ENCODE measurements around the gene AARS2. TPM values are rescaled to one million over a fixed set of nuclear protein-coding genes. Genes with fewer than 3 reads are reported as not detected.
A peak's percentile ranks its signal among the peaks of the same experiment; 100 is the strongest.

AARS2 gene
- total and polyA plus RNA-seq, 11 donors, result 4.1 to 9.8 (median 7.6) TPM

GRCh38 chr6:44258325-44258863 lies 54.8 kb downstream of the AARS2 start:
- DNase-seq (peak in 1 of 5 donors; percentile 19), ATAC-seq (no peak)
- Histone ChIP-seq H3K4me1 (peaks cover 3 to 57% (median 30%) of the 10 kb centered on the region in 12 donors), H3K4me3 (no peak overlapping the region), H3K27ac (peak overlapping the region in 4 of 12 donors; percentile 90 to 94 (median 94)), H3K9me3 (no peaks in the 10 kb centered on the region), H3K36me3 (peaks cover 5 to 66% (median 32%) of the 10 kb centered on the region in 9 donors), H3K27me3 (no peaks in the 10 kb centered on the region)
- WGBS, 4 donors, result 89 to 92% (median 90%) methylated on average over 9 of the region's 9 CpGs
- intact Hi-C loops (cut with DNase I), result loop anchor here in 5 of 10 donors (5.0 to 10.0 kb wide), 3 partner anchors 86 to 164 kb away; no protein-coding TSS in a partner anchor
- TF ChIP-seq CTCF (IDR thresholded peaks at IDR 0.05) (no peak), POLR2A (IDR thresholded peaks at IDR 0.05) (no peak)

GRCh38 chr6:44257753-44258324 lies 55.3 kb downstream of the AARS2 start:
- no peaks in the 10 kb centered on the region for H3K27me3 ChIP-seq
- H3K4me3 ChIP-seq, result peak overlapping the region in 11 of 12 donors; percentile 60 to 99 (median 90)
- H3K4me1 ChIP-seq, result peaks cover 3 to 56% (median 29%) of the 10 kb centered on the region in 12 donors
- DNase-seq, result no peak
- H3K9me3 ChIP-seq, result no peaks in the 10 kb centered on the region
- no peak for ATAC-seq
- H3K27ac ChIP-seq, result peak overlapping the region; percentile 75 to 97 (median 94)
- TF ChIP-seq POLR2A (IDR thresholded peaks at IDR 0.05), result no peak
- TF ChIP-seq CTCF (IDR thresholded peaks at IDR 0.05), result peak in 3 of 12 donors; percentile 9 to 36 (median 23)
- peaks cover 5 to 72% (median 37%) of the 10 kb centered on the region in 9 donors for H3K36me3 ChIP-seq
- 29 to 34% (median 30%) methylated on average over 14 to 15 of the region's 15 CpGs for WGBS, 4 donors
- intact Hi-C loops (cut with DNase I), result loop anchor here in 5 of 10 donors (5.0 to 10.0 kb wide), 3 partner anchors 86 to 163 kb away; no protein-coding TSS in a partner anchor

DNA sequence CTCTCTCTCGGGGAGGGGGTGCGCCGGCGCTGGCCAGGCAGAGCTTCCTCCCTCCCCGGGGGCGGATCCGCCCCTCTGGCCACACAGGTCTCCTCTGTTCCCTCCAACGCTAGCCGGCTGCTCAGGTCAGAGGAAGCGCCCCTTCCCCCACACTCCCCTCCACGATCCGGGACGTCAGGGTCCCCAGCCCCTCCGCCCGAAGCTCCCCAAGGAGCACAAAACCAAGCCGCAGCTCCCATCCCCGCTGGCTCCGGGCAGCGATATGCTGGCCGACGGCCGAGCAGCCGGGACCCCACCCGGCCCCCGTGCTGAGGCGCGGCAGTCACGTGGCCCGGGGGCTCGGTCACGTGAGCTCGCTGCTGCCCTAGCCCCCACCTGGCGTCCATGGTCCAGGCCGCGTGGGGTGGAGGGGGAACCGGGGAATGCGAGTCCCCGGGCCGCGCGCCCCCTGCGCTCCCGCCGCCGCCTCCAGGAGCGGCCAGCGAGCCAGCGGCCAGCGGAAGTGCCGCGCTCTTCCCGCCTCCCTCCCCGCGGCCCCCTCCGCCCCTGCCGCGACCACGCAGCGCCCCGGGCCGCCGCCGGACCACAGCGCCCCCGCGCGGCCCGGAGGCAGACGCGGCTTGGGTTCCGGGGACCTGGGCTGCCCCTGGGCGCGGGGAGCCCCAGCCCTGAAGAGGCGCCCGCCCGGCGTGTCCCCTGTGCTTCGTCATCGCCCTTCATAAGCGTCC lies 56.0 kb downstream of the AARS2 start, which contains the start of gene SLC35B2:
TSS of gene SLC35B2 (minus strand) at position 504 of the 728 bp plus-strand sequence. CDS start at position 386, 118 bp downstream.
- Histone ChIP-seq H3K4me1 (peaks cover 3 to 50% (median 23%) of the 10 kb centered on the region in 12 donors), H3K4me3 (peak within 1 kb of the TSS; percentile 60 to 99 (median 88)), H3K36me3 (peaks cover 5 to 76% (median 44%) of the 10 kb centered on the region in 9 donors), H3K27me3 (no peaks in the 10 kb centered on the region), H3K9me3 (no peaks in the 10 kb centered on the region), H3K27ac (peak within 1 kb of the TSS; percentile 75 to 97 (median 94))
- WGBS, 4 donors, result 0 to 1% (median 1%) methylated on average over 13 to 80 of the region's 80 CpGs
- intact Hi-C loops (cut with DNase I), result loop anchor here in 5 of 10 donors (5.0 to 10.0 kb wide), 3 partner anchors 85 to 162 kb away; no protein-coding TSS in a partner anchor
- ATAC-seq (peak; percentile 59 to 77 (median 75)), DNase-seq (peak; percentile 71 to 83 (median 75))
- TF ChIP-seq POLR2A (IDR thresholded peaks at IDR 0.05) (peak in 1 of 2 donors; percentile 80), CTCF (IDR thresholded peaks at IDR 0.05) (peak; percentile 48 to 94 (median 78))

DNA sequence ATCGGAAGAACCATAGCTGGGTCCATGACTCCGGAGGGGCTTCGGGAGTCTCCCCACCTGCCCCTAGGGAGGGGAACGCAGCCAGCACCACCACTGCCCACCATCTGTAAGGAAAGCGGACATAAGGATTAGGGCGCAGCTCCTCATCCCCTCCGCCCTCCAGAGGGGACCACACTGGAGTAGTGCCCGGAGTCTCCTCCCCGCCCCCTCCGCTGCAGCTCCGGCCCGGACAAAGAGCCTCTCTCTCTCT lies 56.4 kb downstream of the AARS2 start:
- H3K27me3 ChIP-seq, result no peaks in the 10 kb centered on the region
- peak overlapping the region; percentile 60 to 99 (median 88) for H3K4me3 ChIP-seq
- H3K9me3 ChIP-seq, result no peaks in the 10 kb centered on the region
- peaks cover 5 to 76% (median 49%) of the 10 kb centered on the region in 9 donors for H3K36me3 ChIP-seq
- DNase-seq (no peak), ATAC-seq (no peak)
- intact Hi-C loops (cut with DNase I), result loop anchor here in 5 of 10 donors (5.0 to 10.0 kb wide), 3 partner anchors 84 to 162 kb away; no protein-coding TSS in a partner anchor
- 0 to 4% (median 0%) methylated on average over 5 to 12 of the region's 12 CpGs for WGBS, 4 donors
- TF ChIP-seq POLR2A (IDR thresholded peaks at IDR 0.05), result no peak
- TF ChIP-seq CTCF (IDR thresholded peaks at IDR 0.05), result no peak
- peak overlapping the region; percentile 75 to 97 (median 94) for H3K27ac ChIP-seq
- peaks cover 3 to 53% (median 23%) of the 10 kb centered on the region in 12 donors for H3K4me1 ChIP-seq
